Stimulated activated CD8-positive, alpha-beta memory T cell treated with anti-CD3 and anti-CD28 coated beads, Interleukin-12 subunit alpha, Interleukin-12 subunit beta, amount 100 ng/mL, for 24 hours (primary cell): ENCODE data around the gene EEF2KMT.

ENCODE experiments used
- DNase-seq: peaks from one replicate; pipeline ENCODE4 v3.0.0-alpha.2; 2020; ENCODE audit errors: extremely low read depth

The EEF2KMT gene

GRCh38 chr16:5041600-5042133 lies 55.9 kb downstream of the EEF2KMT start:
- no peak for DNase-seq

GRCh38 chr16:5040451-5040850 lies 57.1 kb downstream of the EEF2KMT start:
- DNase-seq, result no peak

GRCh38 chr16:5036228-5037156 lies 61.1 kb downstream of the EEF2KMT start:
- DNase-seq, result no peak

GRCh38 chr16:5035909-5036227 lies 61.7 kb downstream of the EEF2KMT start:
- DNase-seq, result no peak
